GM21717 (cell line): Measurements from ENCODE around the gene C16orf86.

ENCODE experiments used
- ATAC-seq: cut with Tn5 transposase; IDR thresholded peaks from one replicate; pipeline ENCODE4 v1.9.1; 2021; ENCODE audit warnings: mild to moderate bottlenecking, moderate library complexity; ENCODE audit not compliant: unreplicated experiment

C16orf86 gene

GRCh38 chr16:67653128-67653788 lies 13.4 kb upstream of the C16orf86 start:
- no peak for ATAC-seq

DNA sequence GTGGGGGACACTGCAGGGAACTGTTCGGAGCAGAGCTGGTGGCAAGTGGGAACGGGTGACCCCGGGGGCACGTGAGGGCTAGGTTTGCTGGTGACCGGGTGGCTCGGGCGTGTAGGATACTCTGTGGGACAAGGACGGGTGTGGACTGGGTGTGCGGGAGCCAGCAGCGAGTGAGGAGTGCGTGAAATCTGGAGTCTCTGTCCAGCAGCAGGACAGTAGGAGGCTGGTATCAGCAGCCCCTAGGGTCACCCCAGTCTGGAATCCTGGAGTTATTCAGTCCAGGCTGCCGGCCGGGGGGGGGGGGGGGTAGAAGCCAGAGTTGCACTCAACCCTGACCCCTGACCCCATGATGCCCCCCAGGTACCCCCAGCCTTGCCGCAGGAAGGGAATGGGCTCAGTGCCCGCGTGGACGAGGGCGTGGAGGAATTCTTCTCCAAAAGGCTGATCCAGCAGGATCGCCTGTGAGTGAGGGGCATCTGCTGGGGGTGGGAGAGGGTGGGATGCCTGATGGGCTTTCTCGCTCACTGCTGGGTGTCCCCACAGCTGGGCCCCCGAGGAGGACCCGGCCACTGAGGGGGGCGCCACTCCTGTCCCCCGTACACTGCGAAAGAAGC lies 12.7 kb upstream of the C16orf86 start:
- ATAC-seq, result no peak

GRCh38 chr16:67654403-67654911 lies 12.2 kb upstream of the C16orf86 start:
- ATAC-seq, result no peak

GRCh38 chr16:67655363-67655762 lies 11.3 kb upstream of the C16orf86 start:
- no peak for ATAC-seq

DNA sequence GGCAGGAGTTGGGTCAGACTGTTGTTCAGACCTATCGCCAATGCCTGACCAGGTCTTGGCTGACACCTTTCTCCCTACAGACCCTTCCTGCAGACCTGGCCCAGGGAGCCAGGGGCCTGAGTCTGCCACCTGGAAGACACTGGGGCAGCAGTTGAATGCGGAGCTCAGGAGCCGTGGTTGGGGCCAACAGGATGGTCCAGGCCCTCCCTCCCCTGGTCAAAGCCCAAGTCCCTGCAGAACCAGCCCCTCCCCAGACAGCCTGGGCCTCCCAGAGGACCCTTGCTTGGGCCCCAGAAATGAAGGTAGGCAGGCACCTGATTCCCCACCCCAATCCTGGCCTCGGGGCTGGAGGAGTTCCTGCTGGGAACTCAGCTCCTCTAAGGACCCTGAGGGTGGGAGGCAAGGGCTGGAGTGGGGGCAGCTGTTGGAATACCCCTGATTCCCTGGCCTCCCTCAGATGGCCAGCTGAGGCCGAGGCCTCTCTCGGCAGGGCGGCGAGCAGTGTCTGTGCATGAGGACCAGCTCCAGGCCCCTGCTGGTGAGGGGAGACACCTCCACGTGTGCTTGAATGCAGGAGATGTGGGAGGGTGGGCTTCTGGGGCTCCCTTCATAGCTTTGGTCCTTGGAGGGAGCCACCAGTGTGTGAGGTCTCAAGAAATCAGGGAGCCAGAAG lies 10.1 kb upstream of the C16orf86 start:
- no peak for ATAC-seq

- no peak for ATAC-seq
Measured at GRCh38 chr16:67657017-67657608, 9.5 kb upstream of the C16orf86 start.

GRCh38 chr16:67657751-67658518 lies 8.7 kb upstream of the C16orf86 start:
- ATAC-seq, result no peak

- no peak for ATAC-seq
Measured at GRCh38 chr16:67658849-67659674, 7.6 kb upstream of the C16orf86 start.

DNA sequence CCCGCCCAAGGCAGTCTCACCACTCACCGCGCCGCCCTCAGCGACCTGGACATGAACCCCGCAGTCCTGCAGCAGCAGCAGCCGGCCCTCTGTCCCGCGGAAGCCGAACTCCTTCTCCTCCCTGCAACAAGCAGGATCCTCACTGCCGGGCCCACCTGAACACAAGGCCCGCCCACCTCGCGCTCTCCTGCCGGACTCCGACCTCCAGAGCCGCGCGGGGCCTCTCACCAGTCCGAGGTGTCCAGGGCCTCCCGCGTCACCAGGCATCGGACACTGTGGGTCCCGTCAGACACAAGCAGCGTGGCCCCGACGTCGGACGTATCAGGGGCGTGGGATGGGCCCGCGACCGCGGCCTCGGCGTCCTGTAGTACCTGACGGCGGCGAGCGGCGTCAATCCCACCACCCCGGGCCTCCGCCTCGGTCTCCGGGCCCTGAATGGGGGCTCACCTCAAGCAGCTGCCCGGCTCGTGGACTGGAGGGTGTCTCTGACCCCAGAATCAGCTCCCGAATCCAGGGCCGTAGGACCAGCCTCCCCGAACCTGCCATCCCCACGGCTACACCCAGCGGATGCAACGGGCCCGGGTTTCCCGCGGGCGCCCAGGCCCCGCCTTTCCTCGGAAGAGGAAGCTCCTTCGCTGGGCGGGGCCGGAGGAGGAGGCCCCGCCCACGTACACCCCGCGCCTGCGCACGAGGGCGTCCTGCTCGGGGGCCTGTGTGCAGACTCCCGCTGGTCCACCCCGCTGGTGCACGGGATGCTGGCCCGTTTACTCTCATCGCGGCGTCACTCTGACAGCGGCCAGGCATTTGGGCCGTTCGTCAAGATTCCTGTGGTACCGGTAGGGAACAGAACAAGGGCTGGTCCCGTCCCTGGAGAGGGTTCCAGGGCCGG lies 6.7 kb upstream of the C16orf86 start, which contains the start of gene ACD:
ACD (minus strand) TSS at position 586 of the 889 bp plus-strand sequence; CDS start at position 546, 40 bp downstream.
- peak; percentile 59 for ATAC-seq

DNA sequence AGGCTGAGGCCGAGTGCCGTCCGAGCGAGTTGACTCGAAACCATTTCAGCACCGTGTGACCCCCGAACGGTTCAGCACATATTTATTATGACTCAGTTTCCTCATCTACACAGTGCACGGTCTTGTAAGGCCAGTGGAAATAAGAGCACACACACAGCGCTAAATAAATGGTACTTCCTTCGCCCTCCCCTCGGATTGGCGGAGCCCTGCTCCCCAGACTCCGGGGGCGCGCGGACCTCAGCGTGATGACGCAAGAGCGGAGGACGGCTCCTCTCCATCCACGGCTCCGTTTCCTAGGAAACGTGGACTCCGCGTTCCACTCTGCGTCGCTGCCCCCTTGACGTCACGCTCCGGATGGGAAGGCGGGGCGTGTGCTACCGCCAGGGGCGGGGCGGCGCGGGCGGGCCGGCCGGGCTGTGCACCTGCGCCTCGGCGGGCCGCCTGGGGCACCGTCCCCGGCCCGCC lies 6.0 kb upstream of the C16orf86 start, which contains the start of gene PARD6A:
PARD6A (plus strand) TSS at position 397 of the 465 bp plus-strand sequence. CDS start 79 bp downstream, outside the sequence.
- ATAC-seq, result peak; percentile 69

DNA sequence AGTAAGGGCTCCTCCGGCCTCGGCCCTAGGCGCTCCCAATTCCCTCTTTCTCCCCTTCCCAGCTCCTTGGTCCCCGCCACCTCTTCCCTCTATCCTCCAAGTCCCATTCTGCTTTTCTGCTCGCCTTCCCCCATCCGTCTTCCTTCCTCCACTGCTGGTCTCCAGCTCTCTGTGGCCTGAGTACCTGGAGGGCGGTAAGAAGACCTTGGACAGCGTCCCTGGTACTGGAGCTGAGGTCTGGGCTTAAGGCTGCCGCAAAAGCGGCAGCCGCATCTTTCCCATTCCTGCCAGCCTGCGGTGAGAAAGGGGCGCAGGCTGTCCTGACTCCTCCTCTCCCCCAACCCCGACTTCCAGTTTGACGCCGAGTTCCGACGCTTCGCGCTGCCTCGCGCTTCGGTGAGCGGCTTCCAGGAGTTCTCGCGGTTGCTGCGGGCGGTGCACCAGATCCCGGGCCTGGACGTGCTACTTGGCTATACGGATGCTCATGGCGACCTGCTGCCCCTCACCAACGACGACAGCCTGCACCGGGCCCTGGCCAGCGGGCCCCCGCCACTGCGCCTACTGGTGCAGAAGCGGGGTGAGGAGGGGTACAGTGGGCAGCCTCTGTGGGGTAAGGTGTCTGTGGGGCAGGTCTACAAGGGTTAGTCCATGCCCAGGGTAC lies 5.4 kb upstream of the C16orf86 start:
- no peak for ATAC-seq

- no peak for ATAC-seq
Measured at GRCh38 chr16:67661886-67662652, 4.5 kb upstream of the C16orf86 start.

DNA sequence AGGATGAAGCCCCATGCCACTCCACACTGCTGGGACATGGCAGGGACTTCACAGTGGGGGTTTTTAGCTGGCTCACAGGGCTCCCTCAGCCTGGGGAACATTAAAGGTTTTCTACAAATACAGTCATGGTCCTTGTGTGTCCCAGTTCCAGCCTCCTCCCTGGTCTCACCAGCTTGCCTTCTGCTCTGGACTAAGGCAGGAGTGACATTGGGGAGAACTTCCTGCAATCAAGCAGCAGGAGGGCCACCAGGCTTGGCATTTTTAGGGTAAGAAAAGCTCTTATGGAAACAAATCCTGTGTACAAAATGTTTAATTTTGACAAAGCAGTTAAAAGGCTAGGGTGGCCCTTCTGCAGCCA lies 4.0 kb upstream of the C16orf86 start:
- no peak for ATAC-seq

DNA sequence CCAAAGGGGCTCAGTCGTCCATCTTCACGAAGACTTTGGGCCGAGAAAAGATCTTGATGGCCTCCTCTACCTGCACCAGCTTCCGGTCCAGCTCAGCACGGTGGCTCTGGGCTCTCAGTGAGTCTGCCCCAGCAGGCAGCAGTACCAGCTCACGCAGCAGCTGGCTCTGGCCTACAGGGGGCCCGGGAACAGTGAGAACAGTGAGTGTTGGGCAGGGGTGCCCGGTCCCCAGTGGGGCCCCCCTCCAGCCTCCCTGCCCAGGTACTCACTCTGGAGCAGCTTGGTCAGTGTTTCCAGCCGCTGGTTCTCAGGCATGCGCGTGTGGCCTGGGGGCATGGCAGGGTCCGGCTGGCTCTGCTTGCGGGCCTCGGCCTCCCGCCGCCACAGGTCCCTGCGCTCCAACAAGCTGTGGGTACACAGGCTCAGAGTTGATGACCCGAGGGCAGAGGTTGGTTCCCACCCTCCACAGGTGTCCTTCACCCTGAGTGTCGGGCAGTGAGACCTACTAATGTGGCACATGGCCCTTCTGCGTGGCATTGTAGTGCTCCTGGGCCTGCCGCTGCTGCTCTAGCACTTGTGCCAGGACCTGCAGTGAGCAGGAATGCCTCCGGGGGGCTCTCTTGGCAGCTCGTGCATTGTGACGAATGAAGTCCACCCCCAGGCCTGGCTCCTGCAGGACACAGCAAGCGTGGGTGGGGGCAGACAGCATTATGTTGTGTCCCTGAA lies 3.3 kb upstream of the C16orf86 start:
- ATAC-seq, result no peak

DNA sequence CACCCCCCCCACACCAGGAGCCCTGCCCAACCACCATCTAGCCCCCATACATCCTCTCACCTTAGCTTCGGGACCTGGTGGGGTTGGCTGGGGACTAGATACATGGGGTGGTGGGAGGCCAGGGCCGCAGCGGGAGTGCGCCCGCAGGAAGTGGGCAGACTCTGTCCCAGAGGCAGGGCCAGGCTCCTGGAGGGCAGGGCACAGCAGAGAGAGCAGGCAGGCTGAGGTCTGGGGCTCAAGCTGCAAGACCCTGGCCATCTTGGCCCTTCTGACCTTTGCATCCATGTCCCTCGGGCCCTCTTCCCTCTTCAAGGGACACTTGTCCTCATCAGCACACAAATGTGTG lies 2.8 kb upstream of the C16orf86 start:
- ATAC-seq, result no peak

- no peak for ATAC-seq
Measured at GRCh38 chr16:67664258-67664657, 2.4 kb upstream of the C16orf86 start.

DNA sequence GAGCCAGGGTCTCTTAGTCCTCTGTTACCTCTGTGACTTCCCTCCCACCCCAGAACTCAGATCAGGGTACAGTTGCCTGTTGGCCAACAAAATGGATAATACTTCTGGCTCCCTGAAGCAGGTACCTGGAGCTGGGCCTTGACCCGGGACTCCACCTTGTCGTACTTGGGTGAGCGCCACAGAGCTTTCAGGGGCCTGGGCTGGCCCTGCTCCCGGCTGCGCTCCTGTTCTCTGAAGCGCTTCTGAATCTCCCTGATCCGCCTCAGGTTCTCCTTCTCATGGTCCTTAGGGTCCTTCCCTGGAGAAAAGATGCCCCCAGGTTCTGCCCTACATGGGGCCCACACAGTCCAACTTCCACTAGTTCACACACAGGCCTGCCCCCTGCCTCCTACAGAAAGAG lies 1.7 kb upstream of the C16orf86 start:
- ATAC-seq, result no peak
